GM12891 (cell line): Measurements from ENCODE around the gene PDE4DIP.
"Not testable (repeated sequence)": the region's sequence is repeated elsewhere in the genome, so short reads cannot be mapped to it uniquely, and the experiment has no call there.

Source experiments
- PAX5 ChIP-seq: IDR thresholded peaks from 2 replicates; pipeline ENCODE4 v1.6.1; 2011; ENCODE audit warnings: low read length, moderate library complexity, mild to moderate bottlenecking; ENCODE audit not compliant: insufficient read depth, severe bottlenecking
- POLR2A ChIP-seq: IDR thresholded peaks from 2 replicates; pipeline ENCODE4 v1.6.1; 2011; ENCODE audit warnings: low read depth, low read length, control low read depth
- POLR2AphosphoS5 ChIP-seq: IDR thresholded peaks from 2 replicates; pipeline ENCODE4 v1.6.1; 2011; ENCODE audit warnings: low read depth, low read length, control low read depth
- POU2F2 ChIP-seq: IDR thresholded peaks from 2 replicates; pipeline ENCODE4 v1.6.1; 2011; ENCODE audit warnings: low read depth, mild to moderate bottlenecking, control low read depth, low read length, moderate library complexity
- SPI1 ChIP-seq: IDR thresholded peaks from 2 replicates; pipeline ENCODE4 v1.6.1; 2011; ENCODE audit warnings: low read depth, low read length, control low read depth
- TAF1 ChIP-seq: IDR thresholded peaks from 2 replicates; pipeline ENCODE4 v1.6.1; 2011; ENCODE audit warnings: low read depth, low read length, control low read depth

- TF ChIP-seq POLR2A, POLR2AphosphoS5, POU2F2, TAF1, PAX5, SPI1: not testable (repeated sequence)
These were observed 164.1 kb downstream of the PDE4DIP start for GRCh38 chr1:149008326-149008725.
